GM18520 (cell line): ENCODE results near the gene NUDT9.
"Not testable (repeated sequence)": the region's sequence is repeated elsewhere in the genome, so short reads cannot be mapped to it uniquely, and the experiment has no call there.

ENCODE experiments used
- ATAC-seq: cut with Tn5 transposase; IDR thresholded peaks from one replicate; pipeline ENCODE4 v1.9.1; 2021; ENCODE audit not compliant: unreplicated experiment

The NUDT9 gene

GRCh38 chr4:87422104-87423052 is at the start of gene NUDT9:
Gene NUDT9 (plus strand): TSS chr4:87422573. CDS start chr4:87422906, 333 bp downstream.
- peak; percentile 76 for ATAC-seq

- ATAC-seq = no peak
These were observed 46.6 kb upstream of the NUDT9 start for GRCh38 chr4:87375719-87376291.

GRCh38 chr4:87377816-87378215 is 44.6 kb upstream of the NUDT9 start:
- no peak for ATAC-seq

- no peak for ATAC-seq
These were observed 40.3 kb upstream of the NUDT9 start for GRCh38 chr4:87382116-87382515.

- ATAC-seq = no peak
These were observed 39.4 kb upstream of the NUDT9 start for GRCh38 chr4:87382931-87383330.

GRCh38 chr4:87384466-87385132 is 37.8 kb upstream of the NUDT9 start:
- ATAC-seq = not testable (repeated sequence)

GRCh38 chr4:87387237-87387636 is 35.1 kb upstream of the NUDT9 start:
- ATAC-seq = no peak

GRCh38 chr4:87388901-87389300 is 33.5 kb upstream of the NUDT9 start:
- ATAC-seq = no peak

DNA sequence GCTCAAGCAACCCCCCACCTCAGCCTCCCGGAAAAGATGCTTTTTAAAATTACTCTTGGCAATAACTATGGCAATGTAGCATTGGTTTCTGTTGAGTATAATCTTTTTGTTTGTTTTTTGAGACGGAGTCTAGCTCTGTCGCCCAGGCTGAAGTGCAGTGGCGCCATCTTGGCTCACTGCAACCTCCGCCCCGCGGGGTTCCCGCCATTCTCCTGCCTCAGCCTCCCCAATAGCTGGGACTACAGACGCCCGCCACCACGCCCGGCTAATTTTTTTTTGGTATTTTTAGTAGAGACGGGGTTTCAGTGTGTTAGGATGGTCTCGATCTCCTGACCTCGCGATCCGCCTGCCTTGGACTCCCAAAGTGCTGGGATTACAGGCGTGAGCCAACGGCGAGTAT is 32.3 kb upstream of the NUDT9 start:
- not testable (repeated sequence) for ATAC-seq

DNA sequence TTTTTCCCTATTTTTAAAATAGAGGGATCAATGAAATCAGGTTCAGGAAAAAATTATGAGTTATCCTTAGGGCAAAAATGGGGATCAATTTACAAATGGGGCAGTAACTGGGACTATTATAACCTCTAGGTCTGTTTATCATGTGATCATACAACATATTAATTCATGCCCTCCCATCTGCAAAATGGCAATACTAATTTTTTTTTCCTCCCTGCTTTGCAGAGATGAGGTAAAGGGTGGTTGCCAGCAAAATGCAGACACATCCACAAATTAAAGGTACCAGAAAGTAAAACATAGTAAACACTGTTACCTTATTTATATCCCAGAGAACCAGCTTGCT is 31.9 kb upstream of the NUDT9 start:
- ATAC-seq = no peak

DNA sequence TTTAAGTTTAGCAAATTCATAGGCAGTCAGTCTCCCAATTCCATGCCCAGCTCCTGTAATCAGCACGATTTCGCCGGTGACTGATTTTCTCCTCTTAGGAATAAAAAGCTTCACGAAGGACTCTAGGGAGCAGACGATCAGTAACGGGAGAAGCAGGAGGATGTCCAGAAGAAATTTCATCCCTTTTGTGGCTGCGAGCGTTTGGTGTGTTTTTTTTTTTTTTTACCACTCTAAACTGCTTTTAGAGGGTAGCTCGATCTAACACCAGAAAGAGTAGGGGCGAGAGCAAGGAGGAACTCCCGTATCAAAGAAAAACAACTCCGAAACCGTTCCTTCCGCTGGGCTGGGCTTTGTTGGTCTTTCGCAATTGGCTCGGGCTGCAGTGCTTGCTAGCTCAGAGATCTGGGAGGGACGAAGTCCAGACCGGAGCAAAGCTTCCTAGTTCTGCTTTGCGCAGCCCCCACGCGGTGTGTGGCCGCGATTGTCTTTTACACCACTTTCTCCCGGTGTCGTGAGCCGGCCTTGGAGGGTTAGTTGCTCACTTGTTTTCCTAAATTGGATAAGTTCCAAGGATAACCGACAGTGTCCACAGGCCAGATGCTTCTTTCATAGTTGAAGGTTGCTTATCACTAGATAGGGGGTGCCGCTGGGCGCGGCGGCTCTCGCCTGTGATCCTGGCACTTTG is 31.3 kb upstream of the NUDT9 start, which contains the start of gene HSD17B11:
Gene HSD17B11, minus strand, starts transcription at position 298 of the 685 bp plus-strand sequence. Its CDS starts 118 bp downstream, at position 180.
- peak; percentile 100 for ATAC-seq

GRCh38 chr4:87391576-87392054 is 30.8 kb upstream of the NUDT9 start:
- no peak for ATAC-seq

GRCh38 chr4:87392183-87392582 is 30.2 kb upstream of the NUDT9 start:
- no peak for ATAC-seq

DNA sequence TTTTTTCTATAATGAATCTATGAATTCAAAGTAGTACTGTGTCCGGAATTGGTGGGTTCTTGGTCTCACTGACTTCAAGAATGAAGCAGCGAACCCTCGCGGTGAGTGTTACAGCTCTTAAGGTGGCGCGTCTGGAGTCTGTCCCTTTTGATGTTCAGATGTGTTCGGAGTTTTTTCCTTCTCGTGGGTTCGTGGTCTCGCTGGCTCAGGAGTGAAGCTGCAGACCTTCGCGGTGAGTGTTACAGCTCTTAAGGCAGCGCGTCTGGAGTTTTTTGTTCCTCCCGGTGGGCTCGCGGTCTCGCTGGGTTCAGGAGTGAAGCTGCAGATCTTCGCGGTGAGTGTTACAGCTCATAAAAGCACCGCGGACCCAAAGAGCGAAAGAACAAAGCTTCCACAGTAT is 27.3 kb upstream of the NUDT9 start:
- not testable (repeated sequence) for ATAC-seq

DNA sequence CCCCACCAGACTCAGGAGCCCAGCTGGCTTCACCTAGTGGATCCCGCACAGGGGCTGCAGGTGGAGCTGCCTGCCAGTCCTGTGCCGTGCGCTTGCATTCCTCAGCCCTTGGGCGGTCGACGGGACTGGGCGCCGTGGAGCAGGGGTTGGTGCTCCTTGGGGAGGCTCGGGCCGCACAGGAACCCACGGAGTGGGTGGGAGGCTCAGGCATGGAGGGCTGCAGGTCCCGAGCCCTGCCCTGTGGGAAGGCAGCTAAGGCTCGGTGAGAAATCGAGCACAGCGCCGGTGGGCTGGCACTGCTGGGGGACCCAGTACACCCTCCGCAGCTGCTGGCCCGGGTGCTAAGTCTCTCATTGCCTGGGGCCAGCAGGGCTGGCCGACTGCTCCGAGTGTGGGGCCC is 26.5 kb upstream of the NUDT9 start:
- ATAC-seq = not testable (repeated sequence)

DNA sequence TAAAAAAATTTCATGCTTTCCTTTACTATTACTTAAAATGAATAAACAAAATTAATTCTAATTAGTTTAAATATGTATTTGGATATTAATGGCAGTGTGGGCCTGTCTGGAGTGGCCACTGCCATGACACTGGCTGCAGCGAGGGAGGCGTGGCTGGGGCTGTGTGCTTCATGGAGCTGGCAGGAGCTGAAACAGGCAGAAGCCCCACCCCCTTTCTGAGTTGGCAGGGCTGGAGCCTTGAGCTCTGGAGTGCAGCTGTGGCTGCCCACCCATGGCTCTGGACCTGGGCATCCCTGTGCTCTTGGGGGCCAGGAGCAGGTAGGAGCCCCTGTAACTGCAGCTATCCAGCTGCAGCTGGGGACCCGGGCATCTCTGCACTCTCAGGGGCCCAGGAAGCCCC is 23.2 kb upstream of the NUDT9 start:
- ATAC-seq = no peak

GRCh38 chr4:87399954-87400353 is 22.4 kb upstream of the NUDT9 start:
- ATAC-seq = no peak

DNA sequence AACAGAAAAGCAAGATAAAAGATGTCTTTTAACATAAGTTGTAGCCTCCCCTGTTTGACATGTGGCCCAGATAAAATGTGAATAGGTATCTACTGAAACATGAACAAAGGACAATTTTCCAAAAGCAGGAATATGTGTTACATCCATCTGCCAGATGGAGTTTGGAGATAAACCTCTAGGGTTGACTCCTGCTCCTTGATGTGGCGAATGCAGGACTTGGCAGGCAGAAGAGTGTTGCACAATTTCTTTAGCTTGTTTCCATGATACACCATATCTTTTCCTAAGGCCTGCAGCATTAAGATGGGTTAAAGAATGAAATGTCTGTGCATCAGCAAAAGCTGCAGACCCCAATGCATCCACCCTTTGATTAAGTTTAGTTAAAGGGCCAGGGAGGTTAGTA is 18.6 kb upstream of the NUDT9 start:
- ATAC-seq = not testable (repeated sequence)

DNA sequence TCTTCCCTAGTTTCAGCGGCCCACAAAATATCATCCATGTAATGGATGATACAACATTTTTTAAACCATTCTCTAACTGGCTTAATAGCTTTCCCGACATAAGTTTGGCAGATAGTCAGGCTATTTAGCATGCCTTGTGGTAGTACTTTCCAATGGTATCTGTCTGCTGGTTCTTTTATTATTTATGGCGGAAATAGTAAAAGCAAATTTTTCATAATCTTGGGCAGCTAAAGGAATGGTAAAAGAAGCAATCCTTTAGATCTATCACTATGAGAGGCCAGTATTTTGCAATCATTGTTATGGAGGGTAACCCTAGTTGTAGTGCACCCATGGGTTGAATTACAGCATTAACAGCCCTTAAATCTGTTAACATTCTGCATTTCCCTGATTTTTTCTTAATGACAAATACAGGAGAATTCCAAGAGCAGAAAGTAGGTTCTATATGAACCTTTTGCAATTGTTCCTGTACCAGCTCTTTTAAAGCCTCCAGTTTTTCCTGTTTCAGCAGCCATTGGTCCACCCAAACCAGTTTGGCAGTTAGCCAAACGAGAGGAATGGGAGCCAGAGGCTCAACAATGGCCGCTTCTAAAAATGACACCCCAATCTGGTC is 17.1 kb upstream of the NUDT9 start:
- no peak for ATAC-seq

- ATAC-seq = no peak
These were observed 15.9 kb upstream of the NUDT9 start for GRCh38 chr4:87406462-87406861.

DNA sequence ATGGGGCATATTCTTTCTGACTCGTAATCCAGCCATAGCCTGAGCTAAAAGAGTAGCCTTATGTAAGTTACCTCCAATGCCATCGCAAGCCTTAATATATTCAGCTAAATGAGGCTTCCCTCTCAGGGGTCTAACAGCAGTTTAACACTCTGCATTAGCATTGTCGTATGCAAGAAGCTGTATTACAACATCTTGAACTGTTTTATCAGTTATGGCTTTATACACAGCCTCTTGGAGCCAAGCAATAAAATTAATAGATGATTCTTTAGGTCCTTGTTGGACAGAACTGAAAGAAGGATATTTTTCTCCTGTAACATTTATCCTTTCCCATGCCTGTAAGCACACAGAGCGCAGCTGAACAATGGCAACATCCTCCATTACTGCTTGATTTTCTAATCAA is 15.5 kb upstream of the NUDT9 start:
- not testable (repeated sequence) for ATAC-seq
